ENCODE data around the gene OSTF1.
A peak's percentile ranks its signal among the peaks of the same experiment; 100 is the strongest.

Gene OSTF1, protein sequence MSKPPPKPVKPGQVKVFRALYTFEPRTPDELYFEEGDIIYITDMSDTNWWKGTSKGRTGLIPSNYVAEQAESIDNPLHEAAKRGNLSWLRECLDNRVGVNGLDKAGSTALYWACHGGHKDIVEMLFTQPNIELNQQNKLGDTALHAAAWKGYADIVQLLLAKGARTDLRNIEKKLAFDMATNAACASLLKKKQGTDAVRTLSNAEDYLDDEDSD

DNA sequence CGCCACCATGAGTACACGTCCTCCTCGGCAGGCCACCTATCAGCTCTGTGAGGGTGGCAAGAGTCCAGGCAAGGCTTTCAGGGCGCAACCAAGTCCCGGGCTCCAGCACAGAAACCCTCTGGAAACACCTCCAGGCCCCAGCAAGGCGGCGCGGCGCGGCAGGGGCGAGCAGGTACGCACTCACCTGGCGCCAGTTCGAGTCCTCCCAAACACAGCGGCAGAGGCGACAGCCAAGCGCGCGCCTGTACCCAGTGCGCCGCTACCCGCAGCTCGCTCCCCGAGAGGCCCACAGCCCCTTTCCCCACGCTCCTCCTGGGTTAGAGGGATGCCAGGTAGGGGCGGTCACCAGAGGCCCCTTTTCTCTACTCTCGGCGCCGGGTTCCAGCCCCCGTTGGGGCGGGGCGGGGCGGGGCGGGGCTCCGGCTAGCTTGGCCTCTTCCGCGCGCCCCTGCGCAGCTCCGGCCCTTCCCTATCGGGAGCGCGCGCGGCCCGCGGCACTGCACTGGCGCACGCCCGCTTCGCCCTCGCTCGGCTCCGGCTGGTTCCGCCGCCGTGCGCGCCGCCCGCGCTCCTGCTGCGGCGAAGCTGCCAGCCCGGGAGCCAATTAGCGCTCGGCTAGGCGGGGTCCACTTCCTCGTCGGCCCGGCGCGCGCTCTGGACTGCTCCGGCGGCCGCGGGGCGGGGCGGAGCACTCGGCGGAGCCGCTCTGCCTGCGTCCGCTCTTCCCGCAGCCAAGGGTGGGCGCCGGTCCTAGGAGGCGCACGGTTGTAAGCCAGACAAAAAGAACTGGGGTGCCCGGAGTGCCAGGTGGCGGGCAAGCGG, at the start of gene OSTF1, which contains the start of gene NMRK1:
Gene OSTF1 (plus strand): TSS at position 691 of the 822 bp plus-strand sequence. CDS start 179 bp downstream, outside the sequence.
Gene NMRK1 (minus strand): TSS at position 332 of the 822 bp plus-strand sequence. CDS start 5,040 bp downstream, outside the sequence.
- peak; percentile 93 for DNase-seq (ENCODE audit: low spot score)

DNA sequence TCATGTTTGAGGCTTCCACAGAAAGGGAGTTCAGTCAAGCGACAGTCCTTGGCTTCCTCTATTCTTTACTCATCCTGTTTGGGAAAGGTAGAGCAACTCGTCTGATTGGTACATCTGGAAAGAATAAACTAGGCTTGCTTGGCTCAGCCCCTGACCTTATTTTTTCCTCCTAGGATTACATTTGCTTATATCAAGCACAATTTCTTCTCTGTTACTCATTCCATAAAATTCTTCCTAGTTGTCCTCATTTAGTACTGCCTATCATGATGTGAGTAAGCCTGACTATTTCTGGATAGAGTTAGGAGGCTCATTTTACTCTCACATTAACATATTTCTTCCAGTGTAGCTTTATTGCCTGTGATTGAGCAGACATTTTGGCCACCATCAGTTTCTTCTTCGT, 49.3 kb upstream of the OSTF1 start:
- no peak for DNase-seq (ENCODE audit: low spot score)

- DNase-seq (ENCODE audit: low spot score): no peak
Observed at GRCh38 chr9:75039801-75040200, 48.5 kb upstream of the OSTF1 start.

- DNase-seq (ENCODE audit: low spot score): no peak
Observed at GRCh38 chr9:75041041-75041440, 47.3 kb upstream of the OSTF1 start.

DNA sequence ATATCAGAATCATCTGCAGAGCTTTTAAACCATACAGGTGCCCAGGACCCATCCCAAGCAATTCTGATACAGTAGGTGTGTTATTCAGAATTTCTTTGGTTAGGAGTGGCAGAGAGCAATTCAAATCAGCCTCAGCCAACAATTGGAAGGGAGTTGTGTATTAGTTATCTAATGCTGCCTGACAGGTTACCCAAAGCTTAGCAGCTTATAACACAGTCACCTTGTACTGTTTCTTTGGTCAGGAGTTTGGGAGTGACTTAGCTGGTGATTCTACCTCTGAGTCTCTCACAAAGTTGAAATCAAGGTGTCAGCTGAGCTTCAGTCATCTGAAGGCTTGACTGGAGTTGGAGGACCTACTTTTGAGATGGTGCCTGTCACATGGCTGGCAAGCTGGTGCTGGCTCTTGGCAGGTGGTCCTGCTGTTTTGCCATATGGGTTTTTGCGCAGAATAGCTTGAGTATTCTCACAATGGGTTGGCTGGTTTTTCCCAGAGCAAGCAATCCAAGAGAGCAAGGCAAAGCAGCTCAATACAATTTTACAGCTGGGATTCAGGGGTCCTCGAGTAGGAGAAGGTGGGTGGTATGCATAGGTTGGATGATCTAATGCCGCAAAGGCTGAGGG, 41.5 kb upstream of the OSTF1 start:
- DNase-seq (ENCODE audit: low spot score): no peak

GRCh38 chr9:75047506-75047905, 40.8 kb upstream of the OSTF1 start:
- no peak for DNase-seq (ENCODE audit: low spot score)

DNA sequence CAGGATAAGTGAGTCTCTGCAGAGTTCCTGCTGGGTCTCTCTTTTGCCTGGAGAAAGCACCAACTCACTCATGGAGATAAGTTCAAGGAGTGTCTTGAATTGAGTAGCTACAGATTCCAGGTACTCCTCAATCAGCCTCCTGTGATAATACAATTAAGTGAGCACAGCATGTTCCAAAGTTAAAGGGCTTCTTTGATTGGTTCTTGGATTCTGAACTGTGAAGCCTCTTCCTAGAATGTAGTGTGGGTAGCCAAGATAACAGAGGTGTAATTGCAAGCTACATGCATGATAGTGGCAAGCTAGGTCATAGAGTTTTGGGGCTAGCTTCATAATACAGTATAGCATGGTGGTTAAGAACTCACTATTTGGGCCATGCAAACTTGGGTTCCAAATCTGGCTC, 37.0 kb upstream of the OSTF1 start:
- no peak for DNase-seq (ENCODE audit: low spot score)

DNA sequence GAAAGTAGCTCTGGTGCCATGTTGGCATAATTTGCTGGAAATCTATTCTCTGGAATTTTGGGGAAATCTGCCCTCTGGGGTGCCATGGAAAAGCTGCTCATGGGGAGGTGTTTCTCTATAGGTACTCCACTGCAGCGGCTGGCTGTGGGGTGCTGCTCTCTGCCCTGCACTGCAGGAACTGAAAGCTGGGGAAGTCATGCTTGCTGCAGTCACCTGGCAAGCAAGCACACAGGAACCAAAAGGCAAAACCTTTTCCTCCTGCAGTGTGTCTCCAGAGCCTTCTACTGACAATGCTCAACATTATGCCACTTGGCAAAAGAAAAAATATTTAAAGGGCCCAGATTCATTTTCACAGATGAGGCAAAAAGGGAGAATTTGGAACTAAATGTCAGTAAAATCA, 34.4 kb upstream of the OSTF1 start:
- no peak for DNase-seq (ENCODE audit: low spot score)

GRCh38 chr9:75054368-75055001, 33.8 kb upstream of the OSTF1 start:
- no peak for DNase-seq (ENCODE audit: low spot score)

DNA sequence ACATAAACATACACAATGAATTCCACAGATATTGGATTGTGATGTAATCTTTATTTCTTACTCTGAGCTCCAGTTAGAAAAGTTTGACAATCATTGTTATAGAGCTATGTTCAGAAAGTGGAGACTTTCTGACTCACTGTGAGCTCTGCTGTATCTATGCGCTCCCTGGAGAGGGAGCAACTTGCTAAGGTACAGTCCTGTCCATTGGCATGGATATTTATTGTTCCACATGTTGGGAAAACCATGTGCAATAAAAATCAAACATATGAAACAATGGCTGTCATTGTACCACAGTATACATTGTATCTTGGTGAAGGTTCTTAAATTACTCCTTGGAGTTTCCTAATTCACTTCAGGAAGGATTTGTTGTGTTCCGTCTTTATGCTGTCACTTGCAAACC, 27.1 kb upstream of the OSTF1 start:
- DNase-seq (ENCODE audit: low spot score): no peak

DNA sequence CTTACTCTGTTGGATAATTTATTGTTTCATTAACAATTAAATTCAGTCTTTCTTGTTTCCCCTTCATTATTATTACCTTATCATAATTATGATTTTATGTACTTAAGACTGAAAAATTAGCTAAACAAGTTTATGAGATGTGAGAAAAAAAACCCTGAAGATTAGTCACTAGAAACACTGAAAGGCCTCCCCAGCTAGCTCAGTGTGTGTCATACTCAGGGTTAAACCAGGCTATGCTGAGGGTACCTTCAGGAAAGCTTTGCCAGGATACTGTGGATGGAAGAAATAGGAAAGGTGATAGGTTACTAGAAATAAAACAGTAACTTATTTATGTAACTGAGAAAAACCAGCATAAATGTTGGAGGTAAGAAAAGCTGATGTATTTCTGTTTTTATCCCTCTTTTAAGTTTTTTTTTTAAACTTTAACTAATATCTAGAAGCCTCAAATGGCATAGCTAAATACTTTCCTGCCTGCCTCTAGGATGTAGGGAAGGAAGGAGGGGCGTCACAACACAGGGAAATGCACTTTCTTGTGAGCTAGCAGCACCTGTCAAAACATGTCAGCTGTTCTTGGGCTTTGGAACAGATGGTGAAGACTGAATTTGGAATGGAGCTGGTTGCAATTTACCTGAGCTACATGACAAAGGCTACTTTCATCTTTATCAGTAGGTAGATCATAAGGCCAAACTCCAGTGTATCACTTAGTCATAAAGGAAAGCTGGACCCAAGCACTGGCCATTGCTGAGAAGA, 24.6 kb upstream of the OSTF1 start:
- no peak for DNase-seq (ENCODE audit: low spot score)

DNA sequence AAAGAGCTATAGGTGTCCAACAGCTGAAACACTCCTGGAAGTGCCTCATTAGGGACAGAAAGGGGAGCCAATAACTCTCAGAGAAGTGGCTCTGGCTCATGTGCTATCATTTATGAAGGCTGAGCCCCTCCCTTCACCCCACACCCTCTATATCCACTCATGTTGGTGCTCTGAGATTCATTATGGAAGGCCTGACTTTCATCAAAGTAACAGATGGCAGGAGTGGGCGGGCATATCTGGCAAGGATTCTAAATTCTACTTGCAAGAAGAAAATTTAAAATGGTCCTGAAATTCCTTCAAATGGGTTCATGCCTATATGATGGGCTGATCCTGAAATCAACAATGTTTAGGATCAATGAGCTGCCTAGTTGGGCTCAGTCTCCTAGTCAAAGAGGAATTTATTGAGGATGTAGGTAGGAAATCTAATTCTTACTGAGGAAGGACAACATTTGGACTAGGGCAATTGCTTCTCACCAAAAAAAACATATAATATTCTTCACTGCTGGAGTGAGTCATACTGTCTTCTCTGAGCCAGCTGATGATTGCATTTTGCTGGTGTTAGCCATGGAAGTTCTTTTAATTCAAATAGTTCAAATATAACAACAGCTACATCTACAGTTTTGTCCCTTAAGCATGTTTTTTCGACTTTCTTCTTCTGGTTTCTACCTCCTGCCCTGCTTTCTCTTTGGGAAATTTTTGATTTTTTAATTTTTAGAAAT, 23.8 kb upstream of the OSTF1 start:
- no peak for DNase-seq (ENCODE audit: low spot score)

GRCh38 chr9:75065510-75065909, 22.8 kb upstream of the OSTF1 start:
- DNase-seq (ENCODE audit: low spot score): no peak

- DNase-seq (ENCODE audit: low spot score): no peak
Observed at GRCh38 chr9:75067894-75068293, 20.4 kb upstream of the OSTF1 start.

- no peak for DNase-seq (ENCODE audit: low spot score)
Observed at GRCh38 chr9:75069171-75069570, 19.1 kb upstream of the OSTF1 start.

DNA sequence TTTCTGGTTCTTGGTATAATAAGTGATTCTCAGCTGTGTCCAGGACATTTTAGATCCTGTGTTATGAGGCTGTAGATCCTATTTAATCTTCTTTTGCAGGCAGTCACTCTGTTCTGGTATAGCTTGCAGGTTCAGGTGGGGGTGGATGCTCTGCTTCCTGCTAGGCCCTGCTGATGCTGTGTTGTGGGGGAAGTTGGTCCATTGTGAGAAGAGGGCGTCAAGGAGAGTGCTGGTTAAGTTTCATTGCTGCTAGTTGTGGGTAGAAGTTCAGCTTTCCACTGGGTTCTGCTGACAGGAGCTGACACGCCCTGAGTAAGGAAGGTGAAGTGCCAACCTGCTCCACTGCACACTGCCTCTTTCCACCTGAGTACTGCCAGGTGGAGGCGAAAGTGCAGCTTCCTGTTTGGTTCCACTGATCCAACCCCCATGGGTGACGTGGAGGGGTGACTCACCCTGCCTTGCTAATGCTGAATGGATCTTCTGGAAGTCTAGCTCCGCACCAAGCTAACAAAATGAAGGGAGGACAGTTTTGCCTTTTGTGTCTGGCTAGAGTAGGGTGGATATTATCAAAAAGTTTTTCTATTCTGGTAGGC, 16.7 kb upstream of the OSTF1 start:
- no peak for DNase-seq (ENCODE audit: low spot score)

GRCh38 chr9:75072895-75073294, 15.4 kb upstream of the OSTF1 start:
- DNase-seq (ENCODE audit: low spot score): no peak

- no peak for DNase-seq (ENCODE audit: low spot score)
Observed at GRCh38 chr9:75081632-75082031, 6.7 kb upstream of the OSTF1 start.

GRCh38 chr9:75083188-75083970, 4.9 kb upstream of the OSTF1 start:
- DNase-seq (ENCODE audit: low spot score): peak; percentile 60
